Astrocyte of the cerebellum (primary cell): ENCODE data around the gene PTRHD1.

Source experiments
- DNase-seq: peaks from one replicate; pipeline ENCODE4 v3.0.0-alpha.2; 2011; ENCODE audit warnings: low read depth
- H3K4me3 ChIP-seq: 2 replicates; pipeline ENCODE4 v1.5.1; 2011; ENCODE audit warnings: mild to moderate bottlenecking, low read depth, low read length, moderate library complexity
- CTCF ChIP-seq: IDR thresholded peaks from 2 replicates; pipeline ENCODE4 v1.5.1; 2012; ENCODE audit warnings: low read length, low read depth, moderate library complexity, mild to moderate bottlenecking; ENCODE audit errors: missing control alignments
- in situ Hi-C: cut with HindIII; loops from 2 replicates; pipeline ENCODE4 v1.10.0; 2017; ENCODE audit warnings: low sequenced_read_pairs

Gene PTRHD1

GRCh38 chr2:24792542-24792873 lies 683 bp downstream of the PTRHD1 start:
- in situ Hi-C loops: no loop called here
- no peak for DNase-seq
- TF ChIP-seq CTCF: no peak
- H3K4me3 ChIP-seq: peak overlapping the region; percentile 88

- H3K4me3 ChIP-seq: no peak overlapping the region
- no peak for DNase-seq
- no peak for TF ChIP-seq CTCF
- in situ Hi-C loops: no loop called here
Observed at GRCh38 chr2:24791452-24791851, 1.7 kb downstream of the PTRHD1 start.

GRCh38 chr2:24788816-24789215 lies 4.4 kb downstream of the PTRHD1 start:
- TF ChIP-seq CTCF: no peak

GRCh38 chr2:24787532-24787931 lies 5.7 kb downstream of the PTRHD1 start:
- no peak for TF ChIP-seq CTCF
- no peak overlapping the region for H3K4me3 ChIP-seq
- DNase-seq: no peak
- in situ Hi-C loops: no loop called here

More at GRCh38 chr2:24788816-24789215, 4.4 kb downstream of the PTRHD1 start:
- H3K4me3 ChIP-seq: no peak overlapping the region
- in situ Hi-C loops: no loop called here
- DNase-seq: no peak

- TF ChIP-seq CTCF: no peak
- in situ Hi-C loops: no loop called here
- no peak for DNase-seq
- no peak overlapping the region for H3K4me3 ChIP-seq
Observed at GRCh38 chr2:24785671-24786321, 7.4 kb downstream of the PTRHD1 start.

GRCh38 chr2:24783641-24784040 lies 9.6 kb downstream of the PTRHD1 start:
- in situ Hi-C loops: no loop called here
- H3K4me3 ChIP-seq: no peak overlapping the region
- no peak for DNase-seq
- TF ChIP-seq CTCF: no peak

- in situ Hi-C loops: no loop called here
- DNase-seq: no peak
- TF ChIP-seq CTCF: no peak
- H3K4me3 ChIP-seq: no peak overlapping the region
Observed at GRCh38 chr2:24779116-24779515, 14.1 kb downstream of the PTRHD1 start.
